ENCODE measurements around the gene HYAL1.

GRCh38 chr3:50347187-50347813, 43.9 kb upstream of the HYAL1 start:
- TF ChIP-seq POLR2A (IDR thresholded peaks at IDR 0.05) (no peak), CTCF (IDR thresholded peaks at IDR 0.05) (peak in 5 of 6 experiments; percentile 22 to 62 (median 48))

Data from esophagus squamous epithelium (tissue), 4 donors.